ENCODE measurements around the gene B3GALNT2.

Gene B3GALNT2

DNA sequence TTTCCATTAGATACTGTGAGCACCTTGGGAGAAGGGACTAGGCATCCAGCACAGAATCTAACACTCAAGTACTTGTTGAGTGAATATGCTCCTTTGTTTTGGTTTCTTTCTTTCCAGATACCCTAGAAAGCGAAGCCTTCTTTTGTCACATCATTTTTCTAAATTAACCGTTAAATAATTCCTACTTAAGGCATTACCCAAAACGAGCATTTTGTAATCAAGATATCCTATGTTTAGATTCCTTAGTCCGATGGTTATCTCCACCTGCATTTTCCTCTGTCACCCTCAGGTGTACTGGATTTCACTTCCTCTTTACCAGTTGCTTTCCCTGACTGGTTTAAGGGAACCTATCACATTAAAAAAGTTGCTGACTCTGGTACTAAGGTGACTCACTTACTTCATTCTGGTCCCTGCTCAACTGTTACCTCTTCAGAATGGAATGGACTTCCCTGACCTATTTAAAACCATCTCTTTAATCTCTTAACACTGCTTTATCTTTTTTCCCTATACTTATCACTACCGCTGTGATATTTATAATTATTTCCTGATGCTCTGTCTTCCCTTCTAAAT lies 3.2 kb downstream of the B3GALNT2 start:
- Histone ChIP-seq H3K27ac (ENCODE audit: extremely low read depth, low read depth, low read length) (no peak overlapping the region), H3K9me3 (ENCODE audit: control insufficient read depth, insufficient read depth, low read depth, low read length) (no peaks in the 10 kb centered on the region), H3K4me1 (ENCODE audit: control insufficient read depth, insufficient read depth, low read length) (peaks cover 8% of the 10 kb centered on the region), H3K4me3 (ENCODE audit: low read depth, low read length) (no peak overlapping the region), H3K36me3 (ENCODE audit: control insufficient read depth in 2 of 2, insufficient read depth in 1 of 2, low read length in 2 of 2) (peaks cover 0 to 4% of the 10 kb centered on the region in 2 experiments; a peak in 1 of 3 replicates)
- CTCF ChIA-PET = interaction anchor here (0.6 to 1.2 kb wide), 4 partner anchors 13 to 1217 kb away, joined by 3 to 5 read pairs (median 3); no protein-coding TSS in a partner anchor
- POLR2A ChIA-PET = no interaction called here
- TF ChIP-seq ZNF366 (tag by site-specific recombination; conservative IDR thresholded peaks at IDR 0.05) (peak; percentile 21; the same call in 1 of the 2 replicates), ZNF626 (tag by site-specific recombination; IDR thresholded peaks at IDR 0.05) (no peak), ZNF391 (tag by site-specific recombination; IDR thresholded peaks at IDR 0.05; ENCODE audit: borderline replicate concordance, low read depth) (no peak), ZNF837 (tag by site-specific recombination; IDR thresholded peaks at IDR 0.05) (no peak), ZXDB (tag by site-specific recombination; IDR thresholded peaks at IDR 0.05) (0 out of 2 replicates have a peak, but pooled peaks have one; percentile 49), ZNF658 (tag by site-specific recombination; IDR thresholded peaks at IDR 0.05) (no peak), ZNF184 (tag by site-specific recombination; IDR thresholded peaks at IDR 0.05) (peak; percentile 30; the same call in 1 of the 2 replicates), ZNF580 (tag by site-specific recombination; IDR thresholded peaks at IDR 0.05) (no peak), ZNF426 (tag by site-specific recombination; IDR thresholded peaks at IDR 0.05) (no peak), KLF17 (tag by site-specific recombination; IDR thresholded peaks at IDR 0.05) (no peak), ZNF335 (tag by site-specific recombination; conservative IDR thresholded peaks at IDR 0.05) (no peak), ZNF747 (tag by site-specific recombination; IDR thresholded peaks at IDR 0.05) (no peak), ZNF202 (tag by site-specific recombination; IDR thresholded peaks at IDR 0.05; ENCODE audit: borderline replicate concordance) (no peak), ZNF10 (tag by site-specific recombination; IDR thresholded peaks at IDR 0.05) (peak; percentile 25; the same call in 1 of the 2 replicates), SCRT1 (tag by site-specific recombination; IDR thresholded peaks at IDR 0.05; ENCODE audit: borderline replicate concordance) (peak; percentile 62; the same call in 1 of the 2 replicates), ZNF600 (tag by site-specific recombination; IDR thresholded peaks at IDR 0.05) (0 out of 2 replicates have a peak, but pooled peaks have one; percentile 17), IKZF3 (tag by site-specific recombination; IDR thresholded peaks at IDR 0.05) (0 out of 2 replicates have a peak, but pooled peaks have one; percentile 25), ZNF19 (tag by site-specific recombination; IDR thresholded peaks at IDR 0.05; ENCODE audit: low read depth) (no peak), ZSCAN16 (tag by site-specific recombination; IDR thresholded peaks at IDR 0.05) (no peak), ZNF664 (tag by site-specific recombination; IDR thresholded peaks at IDR 0.05) (0 out of 2 replicates have a peak, but pooled peaks have one; percentile 33), ZBTB48 (tag by site-specific recombination; IDR thresholded peaks at IDR 0.05) (peak; percentile 78), PRDM1 (tag by site-specific recombination; IDR thresholded peaks at IDR 0.05) (peak; percentile 78), ZBTB21 (tag by site-specific recombination; IDR thresholded peaks at IDR 0.05) (no peak), ZSCAN23 (tag by site-specific recombination; IDR thresholded peaks at IDR 0.05) (no peak), SCRT2 (tag by site-specific recombination; IDR thresholded peaks at IDR 0.05) (peak; percentile 81), GLIS2 (tag by site-specific recombination; IDR thresholded peaks at IDR 0.05) (no peak)
- TF ChIP-seq, protein P1, sequence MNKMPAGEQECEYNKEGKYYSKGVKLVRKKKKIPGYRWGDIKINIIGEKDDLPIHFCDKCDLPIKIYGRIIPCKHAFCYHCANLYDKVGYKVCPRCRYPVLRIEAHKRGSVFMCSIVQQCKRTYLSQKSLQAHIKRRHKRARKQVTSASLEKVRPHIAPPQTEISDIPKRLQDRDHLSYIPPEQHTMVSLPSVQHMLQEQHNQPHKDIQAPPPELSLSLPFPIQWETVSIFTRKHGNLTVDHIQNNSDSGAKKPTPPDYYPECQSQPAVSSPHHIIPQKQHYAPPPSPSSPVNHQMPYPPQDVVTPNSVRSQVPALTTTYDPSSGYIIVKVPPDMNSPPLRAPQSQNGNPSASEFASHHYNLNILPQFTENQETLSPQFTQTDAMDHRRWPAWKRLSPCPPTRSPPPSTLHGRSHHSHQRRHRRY (tag by site-specific recombination; IDR thresholded peaks at IDR 0.05) = no peak
- TF ChIP-seq, protein P2, sequence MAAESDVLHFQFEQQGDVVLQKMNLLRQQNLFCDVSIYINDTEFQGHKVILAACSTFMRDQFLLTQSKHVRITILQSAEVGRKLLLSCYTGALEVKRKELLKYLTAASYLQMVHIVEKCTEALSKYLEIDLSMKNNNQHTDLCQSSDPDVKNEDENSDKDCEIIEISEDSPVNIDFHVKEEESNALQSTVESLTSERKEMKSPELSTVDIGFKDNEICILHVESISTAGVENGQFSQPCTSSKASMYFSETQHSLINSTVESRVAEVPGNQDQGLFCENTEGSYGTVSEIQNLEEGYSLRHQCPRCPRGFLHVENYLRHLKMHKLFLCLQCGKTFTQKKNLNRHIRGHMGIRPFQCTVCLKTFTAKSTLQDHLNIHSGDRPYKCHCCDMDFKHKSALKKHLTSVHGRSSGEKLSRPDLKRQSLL (tag by site-specific recombination; IDR thresholded peaks at IDR 0.05) = no peak
